PC-3 (cell line): Measurements from ENCODE around the gene MAP2K3. TPM values are rescaled to one million over a fixed set of nuclear protein-coding genes. Genes with fewer than 3 reads are reported as not detected.
A peak's percentile ranks its signal among the peaks of the same experiment; 100 is the strongest.

Source experiments
- ATAC-seq: fragments of 200-7000 bp; cut with Tn5 transposase; 2 replicates; pipeline ENCODE4 v1.9.1; 2020; ENCODE audit warnings: mild to moderate bottlenecking, moderate library complexity
- BruUV-seq: library from RNA; stranded (reverse); fragments of 400-500 nt; replicated peaks from 2 replicates; lab custom pipeline; 2021; lab: Mats Ljungman, UMichigan
- CTCF ChIA-PET: fragments of 300-600 bp; sonication (Branson Sonifier 250); formaldehyde crosslinking; loops from one replicate; lab custom pipeline; 2022; ENCODE audit warnings: antibody characterized with exemption; lab: Charles Lee
- POLR2A ChIA-PET: fragments of 300-600 bp; sonication (Branson Sonifier 250); formaldehyde crosslinking; loops from one replicate; lab custom pipeline; 2022; ENCODE audit warnings: antibody characterized with exemption; ENCODE audit not compliant: unreplicated experiment; lab: Charles Lee
- DNase-seq: peaks from one replicate; pipeline ENCODE4 v3.0.0-alpha.2; 2015
- H2AFZ ChIP-seq: fragments of 300-600 bp; sonication (generic); 2 replicates; pipeline ENCODE4 v1.6.0; 2016; ENCODE audit warnings: antibody characterized with exemption, low read length
- H3F3A ChIP-seq: fragments of 300-600 bp; sonication (generic); one replicate; pipeline ENCODE4 v1.6.0; 2017; ENCODE audit warnings: antibody characterized with exemption, low read length, control low read depth, mild to moderate bottlenecking; ENCODE audit not compliant: unreplicated experiment
- H3K27ac ChIP-seq: fragments of 300-600 bp; sonication (generic); 2 replicates; pipeline ENCODE4 v1.5.1; 2016; ENCODE audit warnings: mild to moderate bottlenecking, low read length
- H3K27me3 ChIP-seq: fragments of 300-600 bp; sonication (generic); 2 replicates; pipeline ENCODE4 v1.6.1; 2016; ENCODE audit warnings: low read length, mixed read lengths
- H3K36me3 ChIP-seq: fragments of 300-600 bp; sonication (generic); 2 replicates; pipeline ENCODE4 v1.6.1; 2016; ENCODE audit warnings: low read depth, mixed run types, low read length, mixed read lengths
- H3K4me1 ChIP-seq: fragments of 300-600 bp; sonication (generic); 2 replicates; pipeline ENCODE4 v1.5.1; 2016; ENCODE audit warnings: low read length; ENCODE audit not compliant: insufficient read depth
- H3K4me2 ChIP-seq: fragments of 300-600 bp; sonication (generic); 2 replicates; pipeline ENCODE4 v1.6.0; 2016; ENCODE audit warnings: low read length
- H3K4me3 ChIP-seq: fragments of 300-600 bp; sonication (generic); 2 replicates; pipeline ENCODE4 v1.5.1; 2016; ENCODE audit warnings: mild to moderate bottlenecking, low read length, mixed read lengths
- H3K79me2 ChIP-seq: fragments of 300-600 bp; sonication (generic); 2 replicates; pipeline ENCODE4 v1.6.1; 2017; ENCODE audit warnings: low read length, mixed read lengths
- H3K9ac ChIP-seq: fragments of 300-600 bp; sonication (generic); 2 replicates; pipeline ENCODE4 v1.6.0; 2016; ENCODE audit warnings: mild to moderate bottlenecking, low read length
- H3K9me2 ChIP-seq: fragments of 300-600 bp; sonication (generic); replicated peaks from 2 replicates; pipeline ENCODE4 v1.6.1; 2016; ENCODE audit warnings: mixed run types, low read length, mixed read lengths
- H3K9me3 ChIP-seq: fragments of 300-600 bp; sonication (generic); 2 replicates; pipeline ENCODE4 v1.6.1; 2016; ENCODE audit warnings: low read length, mixed read lengths
- H4K20me1 ChIP-seq: fragments of 300-600 bp; sonication (generic); 2 replicates; pipeline ENCODE4 v1.6.1; 2016; ENCODE audit warnings: low read length, mixed read lengths
- EZH2 ChIP-seq: fragments of 300-600 bp; sonication (generic); IDR thresholded peaks from one replicate; pipeline ENCODE4 v1.6.1; 2017; ENCODE audit warnings: antibody characterized with exemption, mild to moderate bottlenecking, low read length; ENCODE audit not compliant: unreplicated experiment
- EZH2phosphoT487 ChIP-seq: fragments of 300-600 bp; sonication (generic); IDR thresholded peaks from 2 replicates; pipeline ENCODE4 v1.6.1; 2018; ENCODE audit warnings: mild to moderate bottlenecking, antibody characterized with exemption, low read length, borderline replicate concordance
- intact Hi-C: fragments of 100-400 bp; cut with micrococcal nuclease; formaldehyde crosslinking; loops from 2 replicates; pipeline ENCODE4 v1.9.0; 2023
- total RNA-seq: library from RNA; depleted of rRNA; stranded (reverse); fragments of >200 nt; gene quantifications from 2 replicates; pipeline ENCODE4 v1.2.3, GENCODE V29; 2014
- TF ChIP-seq, protein P1 (sequence below): fragments of 300-600 bp; sonication (generic); conservative IDR thresholded peaks from 2 replicates; pipeline ENCODE4 v1.5.1; 2017; ENCODE audit warnings: antibody characterized with exemption, low read depth, mild to moderate bottlenecking, low read length

MAP2K3 gene
- total RNA-seq, 1 experiment from 2014 or later, result 54.0 TPM

DNA sequence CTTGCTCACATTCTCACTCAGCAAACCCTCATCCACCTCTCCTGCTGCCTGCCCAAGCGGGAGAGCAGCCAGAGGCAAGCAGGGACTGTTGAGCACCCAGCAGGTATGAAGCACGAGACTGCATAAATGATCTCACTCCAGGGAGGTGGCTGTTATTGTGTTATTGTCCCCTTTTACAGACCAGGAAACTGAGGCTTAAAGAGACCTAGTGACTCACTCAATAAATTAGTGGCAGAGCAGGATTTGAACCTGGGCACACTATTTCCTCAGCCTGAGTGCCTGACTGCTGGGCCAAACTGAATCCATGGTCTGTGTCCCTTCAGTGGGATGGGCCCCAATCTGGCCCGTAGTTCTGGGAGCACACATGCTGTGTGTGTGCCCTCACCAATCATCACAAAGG, 12.3 kb upstream of the MAP2K3 start:
- intact Hi-C loops, result no loop called here
- H3K27me3 ChIP-seq, result no peaks in the 10 kb centered on the region
- TF ChIP-seq, protein P1, sequence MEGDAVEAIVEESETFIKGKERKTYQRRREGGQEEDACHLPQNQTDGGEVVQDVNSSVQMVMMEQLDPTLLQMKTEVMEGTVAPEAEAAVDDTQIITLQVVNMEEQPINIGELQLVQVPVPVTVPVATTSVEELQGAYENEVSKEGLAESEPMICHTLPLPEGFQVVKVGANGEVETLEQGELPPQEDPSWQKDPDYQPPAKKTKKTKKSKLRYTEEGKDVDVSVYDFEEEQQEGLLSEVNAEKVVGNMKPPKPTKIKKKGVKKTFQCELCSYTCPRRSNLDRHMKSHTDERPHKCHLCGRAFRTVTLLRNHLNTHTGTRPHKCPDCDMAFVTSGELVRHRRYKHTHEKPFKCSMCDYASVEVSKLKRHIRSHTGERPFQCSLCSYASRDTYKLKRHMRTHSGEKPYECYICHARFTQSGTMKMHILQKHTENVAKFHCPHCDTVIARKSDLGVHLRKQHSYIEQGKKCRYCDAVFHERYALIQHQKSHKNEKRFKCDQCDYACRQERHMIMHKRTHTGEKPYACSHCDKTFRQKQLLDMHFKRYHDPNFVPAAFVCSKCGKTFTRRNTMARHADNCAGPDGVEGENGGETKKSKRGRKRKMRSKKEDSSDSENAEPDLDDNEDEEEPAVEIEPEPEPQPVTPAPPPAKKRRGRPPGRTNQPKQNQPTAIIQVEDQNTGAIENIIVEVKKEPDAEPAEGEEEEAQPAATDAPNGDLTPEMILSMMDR, result no peak
- TF ChIP-seq EZH2phosphoT487 (no peak), EZH2 (no peak)
- H3F3A ChIP-seq, result no peaks in the 10 kb centered on the region
- no peaks in the 10 kb centered on the region for H4K20me1 ChIP-seq
- peaks cover 14% of the 10 kb centered on the region for H3K4me1 ChIP-seq
- H3K4me2 ChIP-seq, result no peak overlapping the region
- no TSS peak for BruUV-seq
- no peak overlapping the region for H3K4me3 ChIP-seq
- no peaks in the 10 kb centered on the region for H3K79me2 ChIP-seq
- ATAC-seq (no peak), DNase-seq (no peak)
- H3K9ac ChIP-seq, result no peak overlapping the region
- no peaks in the 10 kb centered on the region for H3K9me3 ChIP-seq
- H3K9me2 ChIP-seq, result no peaks in the 10 kb centered on the region
- H2AFZ ChIP-seq, result no peak overlapping the region
- ChIA-PET CTCF (no interaction called here), POLR2A (no interaction called here)
- H3K36me3 ChIP-seq, result no peaks in the 10 kb centered on the region
- no peak overlapping the region for H3K27ac ChIP-seq

DNA sequence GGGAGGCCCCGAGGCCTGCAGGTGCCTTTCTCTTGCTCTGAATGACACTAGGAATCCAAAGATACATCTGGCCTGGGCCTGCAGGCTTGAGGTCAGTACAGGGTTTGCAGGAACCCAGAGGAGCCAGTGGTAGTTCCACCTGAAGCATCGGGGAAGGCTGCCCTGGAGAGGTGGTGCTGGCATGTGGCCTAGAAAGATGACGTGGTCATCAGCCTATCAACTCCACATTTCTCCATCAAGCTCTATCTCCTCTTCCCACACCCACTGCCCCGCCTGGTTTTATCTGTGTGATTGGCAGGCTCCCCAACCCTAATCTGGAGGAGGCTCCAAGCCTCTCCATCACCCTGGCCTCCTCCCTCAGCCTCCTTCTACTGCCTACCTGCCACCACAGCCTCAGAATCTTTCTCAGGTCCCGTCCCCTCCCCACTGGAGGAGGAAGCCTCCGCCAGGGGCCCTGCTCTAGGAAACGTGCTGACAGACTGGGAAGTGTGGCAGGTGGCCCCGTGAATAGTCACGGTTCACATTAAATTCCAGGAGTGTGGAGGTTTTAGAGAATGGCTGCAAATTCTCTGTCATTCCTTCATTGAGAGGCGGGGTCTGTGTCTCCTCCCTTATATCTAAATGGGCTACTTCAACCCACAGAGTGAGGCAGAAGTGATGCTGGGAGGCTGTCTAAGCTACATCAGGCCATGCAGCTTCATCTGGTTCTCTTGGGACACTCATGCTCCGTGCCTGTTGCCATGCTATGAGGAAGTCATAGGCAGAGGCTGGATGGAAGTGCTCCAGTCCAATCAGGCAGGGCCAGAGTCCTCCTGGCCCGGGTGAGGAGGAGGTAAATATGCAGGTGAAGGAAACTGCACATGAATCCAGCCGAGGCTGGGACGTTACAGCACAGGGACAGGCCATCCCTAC, 11.4 kb upstream of the MAP2K3 start:
- Histone ChIP-seq H3K4me2 (no peak overlapping the region), H3K9me3 (no peaks in the 10 kb centered on the region), H3K9me2 (no peaks in the 10 kb centered on the region), H3K27ac (no peak overlapping the region), H4K20me1 (no peaks in the 10 kb centered on the region), H3K79me2 (no peaks in the 10 kb centered on the region), H3K4me1 (peaks cover 14% of the 10 kb centered on the region), H3K4me3 (no peak overlapping the region), H3F3A (no peaks in the 10 kb centered on the region), H2AFZ (no peak overlapping the region), H3K36me3 (no peaks in the 10 kb centered on the region), H3K27me3 (no peaks in the 10 kb centered on the region), H3K9ac (no peak overlapping the region)
- ChIA-PET CTCF (no interaction called here), POLR2A (no interaction called here)
- ATAC-seq (no peak), DNase-seq (peak; percentile 54)
- TF ChIP-seq, protein P1, result no peak
- no peak for TF ChIP-seq EZH2
- TF ChIP-seq EZH2phosphoT487, result no peak
- intact Hi-C loops, result no loop called here
- no TSS peak for BruUV-seq

GRCh38 chr17:21275047-21275578, 9.4 kb upstream of the MAP2K3 start:
- H3K27ac ChIP-seq, result no peak overlapping the region
- peak overlapping the region; percentile 70 for H3K4me3 ChIP-seq
- POLR2A ChIA-PET, result no interaction called here
- no peaks in the 10 kb centered on the region for H3K9me2 ChIP-seq
- ATAC-seq, result no peak
- H2AFZ ChIP-seq, result peak overlapping the region; percentile 96
- H4K20me1 ChIP-seq, result no peaks in the 10 kb centered on the region
- no peak for TF ChIP-seq EZH2
- TF ChIP-seq, protein P1, result no peak
- no peak for TF ChIP-seq EZH2phosphoT487
- CTCF ChIA-PET, result no interaction called here
- H3K27me3 ChIP-seq, result no peaks in the 10 kb centered on the region
- peaks cover 14% of the 10 kb centered on the region for H3K4me1 ChIP-seq
- H3K4me2 ChIP-seq, result peak overlapping the region; percentile 97
- intact Hi-C loops, result no loop called here
- DNase-seq, result no peak
- H3K36me3 ChIP-seq, result no peaks in the 10 kb centered on the region
- H3K9ac ChIP-seq, result peak overlapping the region; percentile 74
- no peaks in the 10 kb centered on the region for H3K9me3 ChIP-seq
- BruUV-seq, result no TSS peak
- no peaks in the 10 kb centered on the region for H3F3A ChIP-seq
- no peaks in the 10 kb centered on the region for H3K79me2 ChIP-seq
